AG09309 (cell line): ENCODE measurements around the gene ABCF1.
A peak's percentile ranks its signal among the peaks of the same experiment; 100 is the strongest.
"Not testable (repeated sequence)": the region's sequence is repeated elsewhere in the genome, so short reads cannot be mapped to it uniquely, and the experiment has no call there.

Experiments
- DNase-seq: peaks from one replicate; pipeline ENCODE4 v3.0.0-alpha.2; 2010; ENCODE audit warnings: low read depth
- H3K4me3 ChIP-seq: 2 replicates; pipeline ENCODE4 v1.5.1; 2011; ENCODE audit warnings: mild to moderate bottlenecking, low read depth, low read length, moderate library complexity; ENCODE audit not compliant: control insufficient read depth
- CTCF ChIP-seq: IDR thresholded peaks from 2 replicates; pipeline ENCODE4 v1.5.1; 2011; ENCODE audit warnings: mild to moderate bottlenecking, low read depth, low read length, inconsistent platforms; ENCODE audit not compliant: insufficient read depth, control insufficient read depth; ENCODE audit errors: missing control alignments

Gene ABCF1

GRCh38 chr6:30571075-30571761 lies at the start of gene ABCF1:
TSS of gene ABCF1 (plus strand) at chr6:30571442. CDS start at chr6:30571488, 46 bp downstream.
- TF ChIP-seq CTCF, result no peak
- H3K4me3 ChIP-seq, result peak within 1 kb of the TSS; percentile 97
- peak; percentile 75 for DNase-seq

- H3K4me3 ChIP-seq, DNase-seq: not testable (repeated sequence)
Measured at GRCh38 chr6:30521952-30522351, 49.3 kb upstream of the ABCF1 start.

GRCh38 chr6:30526444-30526843 lies 44.8 kb upstream of the ABCF1 start:
- not testable (repeated sequence) for DNase-seq, H3K4me3 ChIP-seq

GRCh38 chr6:30529349-30529875 lies 41.8 kb upstream of the ABCF1 start:
- H3K4me3 ChIP-seq, DNase-seq: not testable (repeated sequence)

GRCh38 chr6:30530014-30530413 lies 41.2 kb upstream of the ABCF1 start:
- no peak for DNase-seq
- TF ChIP-seq CTCF, result no peak
- H3K4me3 ChIP-seq, result no peak overlapping the region

- H3K4me3 ChIP-seq, result no peak overlapping the region
- no peak for TF ChIP-seq CTCF
- no peak for DNase-seq
Measured at GRCh38 chr6:30533460-30534294, 37.6 kb upstream of the ABCF1 start.

GRCh38 chr6:30537931-30538330 lies 33.3 kb upstream of the ABCF1 start:
- DNase-seq, result no peak
- TF ChIP-seq CTCF, result no peak
- no peak overlapping the region for H3K4me3 ChIP-seq

GRCh38 chr6:30541515-30542403 lies 29.5 kb upstream of the ABCF1 start:
- TF ChIP-seq CTCF, result peak; percentile 96
- DNase-seq, result peak; percentile 52
- H3K4me3 ChIP-seq, result peak overlapping the region; percentile 7; the same call in 1 of the 2 replicates
